HG03097 (cell line): Measurements from ENCODE around the gene HCN4.
"Not testable (repeated sequence)": the region's sequence is repeated elsewhere in the genome, so short reads cannot be mapped to it uniquely, and the experiment has no call there.

Experiments
- ATAC-seq: cut with Tn5 transposase; IDR thresholded peaks from one replicate; pipeline ENCODE4 v1.9.1; 2021; ENCODE audit not compliant: unreplicated experiment, low FRiP score

Gene HCN4

GRCh38 chr15:73368301-73369136 is at the start of gene HCN4:
Gene HCN4, minus strand, starts transcription at chr15:73368958. Its CDS starts 688 bp downstream, at chr15:73368270.
- no peak for ATAC-seq

DNA sequence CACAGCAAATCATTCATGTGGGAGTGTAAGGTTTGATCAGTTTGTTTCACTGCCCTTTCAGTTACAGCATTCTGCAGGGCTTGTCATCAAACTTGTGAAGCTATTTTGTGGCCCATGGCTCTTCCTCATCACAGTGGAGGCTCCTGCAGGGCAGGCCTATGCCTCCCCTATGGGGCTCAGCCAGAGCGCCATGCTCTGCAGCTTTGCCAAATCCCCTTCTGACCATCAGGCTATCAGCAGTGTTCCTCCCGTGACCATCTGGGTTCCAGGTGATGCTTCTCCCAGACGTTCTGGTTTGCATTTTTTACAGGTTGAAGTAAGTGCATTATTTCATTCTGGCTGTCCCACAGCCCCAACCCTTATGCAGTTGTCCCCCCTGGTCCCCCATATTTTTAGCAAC is 46.1 kb upstream of the HCN4 start:
- ATAC-seq = no peak

- no peak for ATAC-seq
Observed at GRCh38 chr15:73403171-73403570, 34.4 kb upstream of the HCN4 start.

DNA sequence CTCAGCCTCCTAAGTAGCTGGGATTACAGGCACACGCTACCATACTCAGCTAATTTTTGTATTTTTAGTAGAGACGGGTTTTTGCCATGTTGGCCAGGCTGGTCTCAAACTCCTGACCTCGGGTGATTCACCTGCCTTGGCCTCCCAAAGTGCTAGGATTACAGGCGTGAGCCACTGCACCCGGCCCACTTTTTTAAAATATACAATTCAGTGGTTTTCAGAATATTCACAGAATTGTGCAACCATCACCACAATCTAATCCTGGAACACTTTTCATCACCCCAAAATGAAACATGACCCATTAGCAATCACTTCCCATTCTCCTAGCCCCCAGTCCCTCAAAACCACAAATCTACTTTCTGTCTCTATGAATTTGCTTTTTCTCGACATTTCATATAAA is 31.5 kb upstream of the HCN4 start:
- not testable (repeated sequence) for ATAC-seq

- ATAC-seq = no peak
Observed at GRCh38 chr15:73398861-73399260, 30.1 kb upstream of the HCN4 start.

DNA sequence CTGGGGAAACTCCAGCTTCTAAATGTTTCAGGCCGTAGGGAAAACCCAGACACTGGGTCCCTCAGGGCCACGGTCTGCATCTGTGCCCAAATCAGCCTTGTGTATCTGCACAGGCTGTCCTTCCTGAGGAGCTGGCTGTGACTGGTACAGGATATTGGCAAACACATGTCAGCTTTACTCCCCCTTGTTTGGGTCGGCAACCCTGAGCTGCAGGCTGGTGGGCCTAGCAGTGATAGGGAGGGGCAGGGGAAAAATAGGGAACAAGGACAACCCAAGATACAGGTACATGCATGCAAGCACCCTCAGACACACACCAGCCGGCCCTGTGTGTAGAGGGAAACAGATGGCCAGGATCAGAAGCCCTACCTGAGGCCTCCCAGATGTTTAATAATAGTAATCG is 28.7 kb upstream of the HCN4 start:
- ATAC-seq = no peak

GRCh38 chr15:73395671-73396070 is 26.9 kb upstream of the HCN4 start:
- no peak for ATAC-seq

GRCh38 chr15:73394782-73395181 is 26.0 kb upstream of the HCN4 start:
- ATAC-seq = no peak

DNA sequence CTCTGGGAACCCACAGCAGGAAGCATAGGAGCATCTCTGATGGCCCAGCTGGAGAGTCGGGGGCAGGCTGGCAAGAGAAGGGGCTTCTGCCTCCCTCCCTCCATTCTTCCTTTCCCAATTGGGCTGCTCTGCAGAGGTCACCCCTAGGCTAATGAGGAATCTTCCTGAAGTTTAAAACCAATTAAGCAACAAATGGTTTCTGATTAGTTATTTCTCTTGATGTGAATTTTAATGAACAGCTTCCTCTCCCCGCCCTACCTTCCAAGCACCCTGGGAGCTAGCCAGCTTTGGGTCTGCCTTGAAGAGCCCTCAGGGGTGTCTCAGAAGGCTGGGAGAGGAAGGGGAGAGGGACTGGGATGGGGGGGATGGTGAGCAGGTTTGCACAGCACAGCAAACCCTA is 24.6 kb upstream of the HCN4 start:
- ATAC-seq = no peak

DNA sequence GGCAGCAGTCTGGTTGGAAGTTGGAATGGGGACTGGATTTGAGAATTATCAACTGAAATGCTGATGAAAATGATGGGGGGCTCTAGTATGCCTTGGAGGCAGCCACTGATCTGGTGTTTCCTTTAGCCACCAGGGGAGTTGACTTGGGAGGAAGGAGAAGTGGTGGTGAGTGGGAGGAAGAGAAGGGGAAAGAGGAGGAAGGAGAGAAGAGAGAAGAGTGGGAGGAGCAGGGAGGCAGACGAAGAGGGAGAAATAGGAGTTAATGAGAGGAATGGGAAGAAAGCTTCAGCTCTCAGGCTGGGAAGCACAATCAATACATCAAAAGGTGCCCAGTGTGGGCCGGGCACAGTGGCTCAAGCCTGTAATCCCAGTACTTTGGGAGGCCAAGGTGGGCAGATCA is 23.3 kb upstream of the HCN4 start:
- ATAC-seq = no peak

- no peak for ATAC-seq
Observed at GRCh38 chr15:73391128-73391872, 22.5 kb upstream of the HCN4 start.

DNA sequence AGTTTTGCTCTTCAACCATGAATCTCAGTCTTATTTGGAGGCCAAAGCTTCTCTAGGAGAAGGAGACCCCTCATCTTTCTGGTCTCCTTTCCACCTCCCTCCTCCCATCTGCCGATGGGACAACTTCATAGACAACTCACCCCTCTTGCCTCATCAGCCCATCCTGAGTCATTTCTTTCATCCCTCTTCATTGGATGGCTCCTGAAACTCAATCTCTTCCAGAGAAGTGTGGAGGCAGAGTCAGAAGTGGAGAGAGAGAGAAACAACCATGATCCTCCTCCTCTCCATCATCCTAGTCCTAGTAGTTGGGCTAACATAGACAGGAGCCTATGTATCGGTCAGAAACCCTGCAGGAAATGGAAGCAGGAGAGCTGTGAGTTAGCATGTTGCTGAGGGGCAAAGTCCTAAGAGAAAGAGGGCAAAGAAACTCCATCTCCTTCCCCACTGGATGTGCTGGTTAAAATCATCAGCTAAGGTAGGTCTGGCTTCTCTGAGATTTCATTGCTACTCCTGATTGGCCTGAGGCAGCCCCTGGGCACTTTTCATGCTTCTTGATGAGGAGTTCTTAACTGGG is 21.3 kb upstream of the HCN4 start:
- no peak for ATAC-seq

DNA sequence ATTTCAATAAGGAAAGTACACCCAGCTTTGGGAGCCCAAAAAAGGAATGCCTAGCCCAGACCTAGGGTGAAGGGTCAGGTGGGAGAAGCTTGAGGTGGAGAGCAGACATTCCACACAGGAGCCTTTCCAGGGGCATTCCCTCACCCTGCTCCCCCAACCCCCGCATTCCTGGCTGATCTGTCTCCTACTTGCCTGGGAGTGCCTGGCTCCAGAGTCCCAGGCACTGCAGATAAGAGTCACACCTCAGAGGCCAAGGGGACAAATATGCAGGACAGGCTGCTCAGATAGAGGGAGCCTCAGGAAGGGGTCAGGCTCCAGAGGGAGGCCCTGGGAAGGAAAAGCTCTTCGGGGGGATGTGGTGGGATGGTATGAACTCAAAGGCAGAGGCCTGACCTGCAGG is 20.8 kb upstream of the HCN4 start:
- ATAC-seq = no peak

GRCh38 chr15:73388256-73388781 is 19.6 kb upstream of the HCN4 start:
- no peak for ATAC-seq

GRCh38 chr15:73387507-73388255 is 18.9 kb upstream of the HCN4 start:
- ATAC-seq = no peak

DNA sequence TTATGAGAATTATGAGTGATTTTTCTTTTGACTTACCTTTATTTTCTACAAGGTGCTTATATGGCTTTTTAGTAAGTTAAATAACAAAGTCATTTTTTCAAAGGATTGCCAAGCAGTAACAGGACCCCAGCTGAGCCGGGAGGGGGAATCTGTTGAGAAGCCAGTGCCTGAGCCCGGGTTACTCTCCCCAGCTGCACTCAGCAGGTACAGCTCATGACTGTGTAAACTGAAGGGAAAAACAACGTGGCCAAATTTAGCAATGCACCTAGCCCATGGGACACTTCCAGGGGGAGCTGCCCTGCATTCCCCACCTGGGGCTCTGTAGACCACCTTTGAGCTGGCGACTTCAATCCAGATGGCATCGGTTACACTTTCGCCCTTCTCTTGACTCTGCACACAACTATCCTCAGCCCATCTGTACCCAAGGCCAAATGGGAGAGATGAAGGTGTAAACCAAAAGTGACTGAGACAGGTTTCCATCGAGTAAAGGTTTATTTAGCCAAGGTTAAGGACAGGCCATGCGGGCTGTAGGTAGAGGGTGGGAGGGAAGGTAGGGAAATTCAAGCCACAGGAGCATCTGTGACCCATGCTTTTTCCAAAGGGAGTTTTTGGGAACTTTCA is 18.2 kb upstream of the HCN4 start:
- ATAC-seq = no peak

DNA sequence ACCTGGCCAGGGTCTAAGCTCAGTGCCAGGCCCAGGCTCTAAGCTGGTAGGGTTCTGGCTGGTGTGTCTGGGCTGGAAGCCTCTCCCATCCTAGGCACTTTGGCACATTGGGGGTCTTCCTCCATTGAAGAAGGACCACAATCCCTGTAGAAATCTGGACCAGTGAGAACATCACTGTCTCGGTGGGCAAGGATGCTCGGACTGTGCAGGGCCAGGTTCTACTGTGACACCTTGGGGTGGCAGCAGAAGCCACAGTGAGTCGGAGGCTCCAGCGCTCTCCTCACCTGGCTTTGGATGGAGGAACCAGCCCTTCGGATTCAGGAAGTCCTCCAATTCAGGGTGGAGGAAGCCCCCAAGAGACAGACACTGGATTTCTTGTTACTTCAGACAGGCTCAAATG is 17.5 kb upstream of the HCN4 start:
- ATAC-seq = no peak

GRCh38 chr15:73385205-73385604 is 16.4 kb upstream of the HCN4 start:
- no peak for ATAC-seq

DNA sequence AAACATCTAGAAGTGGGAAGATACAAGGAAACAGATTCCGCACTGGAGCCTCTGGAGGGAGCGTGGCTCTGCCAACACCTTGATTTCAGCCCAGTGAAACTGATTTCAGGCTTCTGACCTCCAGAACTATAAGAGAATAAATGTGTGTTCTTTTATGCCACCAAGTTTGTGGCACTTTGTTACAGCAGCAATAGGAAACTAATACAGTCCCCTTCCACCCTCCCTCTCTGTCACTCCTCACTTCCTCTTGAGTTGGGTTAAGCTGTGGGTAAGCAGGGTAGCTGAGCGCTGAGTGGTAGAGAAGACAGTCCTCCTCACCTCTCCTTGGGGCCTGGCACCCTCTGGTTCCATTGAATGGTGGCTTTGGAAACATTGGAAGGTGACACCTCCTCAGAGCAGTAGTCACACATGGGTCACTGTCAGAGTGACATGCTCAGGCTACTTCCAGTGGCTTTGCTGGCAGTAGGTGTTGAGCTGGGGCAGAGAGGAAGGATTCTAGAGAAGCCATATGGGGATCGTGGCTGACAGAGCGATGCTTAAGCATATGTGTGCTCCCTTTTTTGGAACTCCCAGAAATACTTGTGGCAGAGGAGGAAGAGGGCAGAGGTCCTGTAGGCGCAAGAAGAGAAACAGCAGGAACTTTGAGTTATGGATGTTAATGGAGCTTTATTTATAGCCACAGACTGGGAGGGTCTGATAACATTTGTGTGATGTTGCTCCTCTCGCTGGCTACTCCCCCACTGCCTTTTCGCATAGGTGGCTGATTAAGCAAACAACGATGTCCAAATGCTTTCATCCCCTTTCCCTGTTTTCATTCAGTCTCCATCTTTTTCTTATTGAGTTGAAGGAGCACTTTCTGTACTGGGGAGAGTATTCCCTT is 14.8 kb upstream of the HCN4 start:
- ATAC-seq = no peak
